Activated T-cell treated with anti-CD3 and anti-CD28 coated beads for 24 hours (primary cell): Measurements from ENCODE around the gene CTNNA2.

Experiments used
- DNase-seq: peaks from one replicate; pipeline ENCODE4 v3.0.0-alpha.2; 2020; ENCODE audit warnings: low read depth

The CTNNA2 gene

DNA sequence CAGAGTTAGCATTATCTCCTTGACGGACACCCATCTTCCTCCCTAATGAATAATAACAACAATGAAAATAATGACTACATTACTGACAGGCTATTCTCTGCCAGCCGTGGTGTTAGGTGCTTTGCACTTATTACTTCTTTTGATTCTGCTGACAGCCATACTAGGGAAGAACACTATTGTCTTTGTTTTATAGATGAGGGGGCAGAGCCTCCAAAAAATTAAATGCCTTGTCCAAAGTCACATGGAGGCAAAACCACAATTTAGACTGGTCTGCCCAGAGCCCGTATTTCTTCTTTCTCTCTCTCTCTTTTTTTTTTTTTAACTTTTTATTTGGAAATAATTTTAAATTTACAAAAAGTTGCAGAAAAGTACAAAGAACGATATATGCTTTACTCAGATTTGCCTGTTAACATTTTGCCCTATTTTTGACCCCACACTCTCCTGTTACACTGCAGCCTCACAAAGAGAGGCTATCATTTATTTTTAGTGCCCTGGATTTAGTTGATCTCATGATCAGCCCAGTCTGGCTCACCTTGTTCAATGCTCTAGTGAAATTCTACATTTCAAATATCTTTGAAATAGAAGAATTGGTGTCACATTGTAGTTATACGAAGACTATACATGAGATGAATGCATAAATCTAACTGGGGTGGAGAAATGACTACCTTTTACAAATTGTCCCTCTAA, 422.3 kb downstream of the CTNNA2 start:
- no peak for DNase-seq

GRCh38 chr2:79935771-79936657, 423.2 kb downstream of the CTNNA2 start:
- no peak for DNase-seq

GRCh38 chr2:79936715-79937114, 423.9 kb downstream of the CTNNA2 start:
- no peak for DNase-seq

DNA sequence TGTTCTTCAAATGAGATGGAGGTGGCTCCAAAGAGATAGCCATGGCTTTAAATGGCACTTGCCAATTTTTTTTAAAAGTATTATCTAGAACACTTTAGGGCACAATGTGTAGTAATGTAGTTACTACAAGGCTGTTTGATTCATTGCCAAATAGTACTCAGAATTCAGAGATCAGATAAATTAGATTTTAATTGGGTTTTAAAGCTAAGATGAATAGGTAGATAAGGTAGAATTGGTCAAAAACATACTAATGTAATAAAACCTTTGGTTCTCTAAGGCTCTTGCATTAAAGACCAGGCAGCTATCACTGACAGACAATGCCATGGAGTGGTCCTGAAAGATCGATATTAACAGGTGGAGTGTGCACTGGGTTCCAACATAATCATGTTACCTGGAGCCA, 425.8 kb downstream of the CTNNA2 start:
- DNase-seq, result no peak

DNA sequence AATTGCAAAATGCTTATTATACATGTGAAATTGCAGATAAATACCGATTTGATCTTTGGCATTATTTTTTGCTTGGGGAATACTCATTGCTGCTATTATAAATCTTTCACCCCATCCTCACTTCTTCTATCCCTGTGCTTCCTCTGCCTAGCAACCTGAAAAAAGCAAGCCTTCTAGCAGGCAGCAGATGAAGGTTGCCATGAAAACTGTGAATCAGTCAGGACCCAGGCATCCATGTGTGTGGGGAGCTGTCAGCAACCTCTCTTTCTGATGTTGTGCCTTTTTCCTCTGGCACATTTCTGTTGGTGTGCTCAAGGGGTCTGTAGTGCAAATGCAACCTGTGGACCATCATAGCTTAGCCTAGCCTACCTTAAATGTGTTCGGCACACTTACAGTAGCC, 427.5 kb downstream of the CTNNA2 start:
- DNase-seq, result no peak

DNA sequence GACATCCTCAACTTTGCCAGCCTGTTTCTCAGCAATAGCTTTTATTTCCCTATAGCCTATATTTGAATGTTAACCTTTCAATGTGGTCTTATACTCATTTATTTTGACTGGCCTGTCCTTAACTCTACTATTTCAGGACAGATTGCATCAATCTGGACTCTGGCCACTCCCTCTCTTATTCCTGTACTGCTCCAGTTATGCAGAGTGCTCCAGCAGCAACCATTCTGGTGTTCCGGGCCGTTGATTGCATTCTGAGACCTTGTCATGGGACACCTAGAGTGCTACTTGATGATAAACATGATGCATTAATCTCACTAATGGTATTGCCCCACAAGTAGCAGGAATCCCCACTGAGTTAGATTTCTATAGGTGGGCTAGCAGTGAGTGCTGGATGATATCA, 428.3 kb downstream of the CTNNA2 start:
- DNase-seq, result no peak

DNA sequence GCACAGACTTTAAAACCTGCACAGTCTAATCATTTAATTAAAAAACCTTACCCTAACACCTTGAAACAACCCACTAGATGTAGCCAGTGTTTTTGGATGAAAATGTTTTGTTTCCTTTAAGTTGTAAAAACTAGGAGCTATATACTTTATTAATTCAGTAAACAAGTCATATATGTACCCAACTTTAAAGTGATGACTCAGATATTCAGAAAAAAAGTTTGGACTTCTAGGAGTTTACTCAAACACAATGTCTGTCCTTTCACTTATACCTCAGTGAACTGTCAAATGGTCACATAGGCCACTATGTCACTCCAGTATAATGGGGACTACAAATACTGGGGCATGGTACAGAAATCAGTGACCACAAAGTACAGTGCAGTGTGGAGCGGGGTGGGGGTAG, 431.4 kb downstream of the CTNNA2 start:
- DNase-seq, result no peak

- no peak for DNase-seq
These were observed 433.0 kb downstream of the CTNNA2 start for GRCh38 chr2:79945653-79946445.

DNA sequence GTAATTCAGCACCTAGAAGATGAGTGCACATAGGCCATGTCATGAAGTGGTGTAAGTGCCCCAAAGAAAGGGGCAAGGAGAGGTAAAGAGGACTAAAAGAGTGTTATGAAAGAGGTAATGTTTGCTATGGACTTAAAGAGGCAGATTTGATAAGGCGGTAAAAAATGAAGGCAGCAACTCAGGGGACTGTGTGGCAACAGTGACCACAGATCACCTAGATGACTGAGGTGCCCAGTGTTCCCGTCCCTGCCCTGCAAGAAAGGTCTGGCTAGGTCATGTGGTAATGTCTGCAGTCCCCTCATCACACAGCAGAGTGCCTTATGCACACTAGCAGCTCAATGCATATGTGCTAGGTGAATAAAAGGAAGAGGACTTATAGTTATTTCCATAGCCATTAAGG, 434.9 kb downstream of the CTNNA2 start:
- no peak for DNase-seq

- no peak for DNase-seq
These were observed 437.7 kb downstream of the CTNNA2 start for GRCh38 chr2:79950526-79950925.

DNA sequence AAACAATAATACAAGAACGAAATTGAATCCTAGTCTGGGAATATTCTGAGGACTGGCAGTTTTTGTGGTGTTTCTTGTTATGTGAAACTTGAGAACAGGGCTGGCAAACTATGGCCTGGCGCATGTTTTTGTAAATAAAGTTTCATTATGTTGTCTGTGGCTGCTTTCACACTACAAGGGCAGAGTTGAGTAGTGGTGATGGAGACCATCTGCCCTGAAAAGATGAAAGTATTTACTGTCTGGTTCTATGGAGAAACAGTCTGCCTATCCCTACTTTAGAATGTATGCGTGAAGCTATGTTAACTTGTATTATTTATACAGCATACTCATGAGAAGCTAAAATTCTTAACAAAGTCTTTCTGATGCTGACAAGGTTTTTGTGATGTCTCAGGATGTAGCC, 439.8 kb downstream of the CTNNA2 start:
- DNase-seq, result no peak

- DNase-seq, result no peak
These were observed 447.2 kb downstream of the CTNNA2 start for GRCh38 chr2:79960035-79960434.

GRCh38 chr2:79960519-79960918, 447.7 kb downstream of the CTNNA2 start:
- no peak for DNase-seq

GRCh38 chr2:79964966-79965365, 452.1 kb downstream of the CTNNA2 start:
- no peak for DNase-seq

GRCh38 chr2:79966369-79966768, 453.5 kb downstream of the CTNNA2 start:
- DNase-seq, result no peak

DNA sequence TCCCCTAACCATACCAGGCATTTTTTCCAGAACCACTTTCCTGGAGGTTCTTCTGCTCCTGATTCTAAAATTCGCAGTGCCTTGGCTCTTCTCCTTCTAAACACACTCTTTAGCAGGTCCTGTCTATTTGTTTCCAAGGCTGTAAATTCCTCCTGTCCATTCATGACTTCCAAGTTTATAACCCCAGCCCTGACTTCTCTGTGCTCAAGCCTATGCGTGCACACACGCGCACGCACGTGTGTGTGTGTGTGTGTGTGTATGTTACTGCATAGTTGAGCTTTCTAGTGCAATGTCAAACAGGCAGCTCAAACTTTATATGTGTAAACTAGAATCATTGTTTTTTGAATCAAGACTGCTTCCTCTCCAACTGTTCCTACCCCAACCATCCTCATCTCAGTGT, 454.0 kb downstream of the CTNNA2 start:
- no peak for DNase-seq

DNA sequence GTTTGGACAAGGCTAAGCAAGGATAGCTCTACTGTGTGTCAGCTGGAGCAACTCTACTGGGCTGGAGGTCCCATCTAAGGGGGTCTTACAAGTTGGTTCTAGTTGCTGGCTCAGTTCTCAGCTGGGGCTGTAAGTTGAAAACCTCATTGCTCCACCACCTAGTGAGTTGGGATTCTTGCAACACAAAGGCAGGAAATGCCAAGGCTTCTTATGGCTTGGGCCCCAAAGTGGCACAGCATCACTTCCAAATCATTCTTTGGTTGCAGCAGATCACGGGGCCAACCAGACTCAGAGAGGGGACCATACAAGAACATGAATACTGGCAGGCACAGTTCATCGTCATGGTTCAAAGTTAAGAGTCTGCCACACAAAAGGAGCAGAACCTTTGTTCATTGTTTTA, 459.0 kb downstream of the CTNNA2 start:
- no peak for DNase-seq

DNA sequence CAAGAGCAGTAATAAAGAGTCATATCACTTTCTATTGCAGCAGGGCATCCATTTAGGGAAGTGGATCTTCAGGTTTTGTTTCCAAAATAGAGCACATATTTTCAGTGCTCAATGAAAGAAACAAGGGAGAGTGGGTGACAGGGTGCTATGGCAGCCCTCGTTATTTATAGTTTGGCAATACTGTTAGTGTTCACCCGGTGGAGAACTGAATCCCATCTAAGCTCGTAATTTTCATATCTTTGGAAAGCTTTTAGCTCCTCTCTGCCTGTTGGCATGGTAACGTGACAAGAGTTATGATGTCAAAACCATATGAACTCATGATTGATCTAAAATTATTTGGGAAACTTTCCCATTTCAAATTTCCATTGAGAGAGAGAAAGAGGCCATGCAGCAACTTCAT, 459.8 kb downstream of the CTNNA2 start:
- no peak for DNase-seq

- DNase-seq, result no peak
These were observed 463.1 kb downstream of the CTNNA2 start for GRCh38 chr2:79975791-79976565.

- no peak for DNase-seq
These were observed 464.9 kb downstream of the CTNNA2 start for GRCh38 chr2:79977792-79978191.

DNA sequence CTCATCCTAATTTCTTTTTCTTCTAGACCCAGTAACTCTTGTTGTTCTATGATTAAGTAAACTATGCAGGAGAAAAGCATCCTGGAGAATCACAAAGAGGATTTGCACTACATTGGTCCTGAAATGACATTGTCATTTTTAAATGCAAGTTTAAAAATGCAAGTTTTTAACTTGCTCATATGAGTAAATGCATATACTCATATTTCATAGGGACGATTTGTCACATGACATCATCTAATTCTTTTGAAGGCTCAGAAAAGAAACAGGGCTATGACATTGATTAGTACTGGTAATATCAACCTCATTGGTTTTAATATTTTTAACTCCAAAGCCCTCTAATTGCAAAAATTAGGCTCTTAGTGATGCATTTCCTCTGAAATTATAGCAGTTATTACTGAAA, 467.3 kb downstream of the CTNNA2 start:
- DNase-seq, result no peak

GRCh38 chr2:79980816-79981215, 468.0 kb downstream of the CTNNA2 start:
- no peak for DNase-seq
